A549 treated with RU486 at 1 μM for 4 hours (cell line): Measurements from ENCODE around the gene TBR1. TPM values are rescaled to one million over a fixed set of nuclear protein-coding genes. Genes with fewer than 3 reads are reported as not detected.

Source experiments
- total RNA-seq: library from RNA; stranded (reverse); fragments of 200-300 nt; extraction: Qiagen RNA extraction; gene quantifications from 5 replicates; pipeline ENCODE4 v1.2.3, GENCODE V29; 2022; ENCODE audit warnings: low read depth

Gene TBR1
- total RNA-seq, result 0.09 to 0.14 TPM in 2 of 5 replicates, not detected in the others

DNA sequence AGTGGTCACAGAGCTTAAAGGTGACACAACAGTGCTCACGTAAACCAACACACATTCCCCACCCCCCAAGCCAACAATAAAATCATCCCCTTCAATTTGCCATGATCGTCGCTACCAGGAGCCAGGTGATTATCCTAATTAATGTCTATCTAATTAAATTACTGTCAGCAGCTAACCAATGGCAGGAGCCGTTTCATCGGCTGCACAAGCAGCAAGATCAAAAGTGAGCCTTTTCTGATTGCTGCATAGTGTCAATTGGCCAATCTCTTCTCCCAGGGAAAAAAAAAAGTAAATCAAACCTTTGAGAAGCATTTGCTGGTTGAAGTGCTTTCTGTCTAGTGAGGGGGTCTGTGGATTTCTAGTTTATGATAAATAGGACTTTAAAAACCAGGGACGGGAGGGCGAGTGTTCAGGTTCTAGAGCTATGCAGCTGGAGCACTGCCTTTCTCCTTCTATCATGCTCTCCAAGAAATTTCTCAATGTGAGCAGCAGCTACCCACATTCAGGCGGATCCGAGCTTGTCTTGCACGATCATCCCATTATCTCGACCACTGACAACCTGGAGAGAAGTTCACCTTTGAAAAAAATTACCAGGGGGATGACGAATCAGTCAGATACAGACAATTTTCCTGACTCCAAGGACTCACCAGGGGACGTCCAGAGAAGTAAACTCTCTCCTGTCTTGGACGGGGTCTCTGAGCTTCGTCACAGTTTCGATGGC lies at the start of gene TBR1:
Gene TBR1 (plus strand): TSS at position 311 of the 721 bp plus-strand sequence. CDS start 114 bp downstream, at position 425.

Other genes starting within 250 kb of the TBR1 start
- 84.3 to 147 TPM (median 109 TPM) in 5 replicates for gene PSMD14, start 107.9 kb upstream of the TBR1 start, total RNA-seq
- gene SLC4A10, start 208.1 kb downstream of the TBR1 start, total RNA-seq, result not detected in 5 replicates